Lower leg skin (tissue), 4 donors: Measurements from ENCODE around the gene POR. TPM values are rescaled to one million over a fixed set of nuclear protein-coding genes. Genes with fewer than 3 reads are reported as not detected.

ENCODE experiments used
- DNase-seq, 2 donors: peaks; one replicate each; pipeline ENCODE4 v3.0.0-alpha.2; 2019; ENCODE audit warnings: low spot score in 2 of 2
- H3K4me3 ChIP-seq: fragments of 200-600 bp; sonication (generic); 2 replicates; pipeline ENCODE4 v1.5.1; 2017; ENCODE audit warnings: mild to moderate bottlenecking, low read depth; ENCODE audit not compliant: poor library complexity, severe bottlenecking
- POLR2A ChIP-seq, 2 donors: fragments of 450-650 bp; IDR thresholded peaks; one replicate each; pipeline ENCODE4 v1.6.1; 2016 to 2017; ENCODE audit warnings: antibody characterized with exemption in 2 of 2, mild to moderate bottlenecking in 1 of 2, moderate library complexity in 1 of 2
- WGBS, 2 donors: methylation state at CpG; one replicate each; pipeline ENCODE4 v1.1.5; 2018; 5-methylcytosine and 5-hydroxymethylcytosine counted together
- intact Hi-C: fragments of 100-400 bp; cut with DNase I; formaldehyde crosslinking; loops from one replicate; pipeline ENCODE4 v1.15.0; 2023; ENCODE audit warnings: low total_unique reads
- total RNA-seq, 4 donors: library from RNA; depleted of rRNA; stranded (reverse); fragments of >200 nt; gene quantifications; one replicate each; pipeline ENCODE4 v1.1.0, GENCODE V29; 2016
- TF ChIP-seq, protein P1 (sequence below), 3 donors: fragments of 450-650 bp; IDR thresholded peaks; one replicate each; pipeline ENCODE4 v1.5.1; 2016; ENCODE audit warnings: antibody characterized with exemption in 3 of 3, mild to moderate bottlenecking in 3 of 3, moderate library complexity in 2 of 3

The POR gene
- total RNA-seq, 4 donors from 2014 or later, result 77.4 to 129 (median 97.0) TPM

DNA sequence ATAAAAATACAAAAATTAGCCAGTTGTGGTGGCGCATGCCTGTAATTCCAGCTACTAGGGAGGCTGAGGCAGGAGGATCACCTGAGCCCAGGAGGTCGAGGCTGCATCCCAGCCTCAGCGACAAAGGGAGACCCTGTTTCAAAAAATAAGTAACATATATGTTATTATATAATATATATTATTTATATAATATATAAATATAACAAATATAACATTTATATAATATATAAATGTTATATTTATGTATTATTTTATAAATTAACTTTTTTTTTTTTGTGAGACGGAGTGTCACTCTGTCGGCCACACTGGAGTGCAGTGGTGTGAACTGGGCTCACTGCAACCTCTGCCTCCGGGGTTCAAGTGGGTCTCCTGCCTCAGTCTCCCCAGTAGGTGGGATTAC lies 1.5 kb upstream of the POR start:
- TF ChIP-seq POLR2A (IDR thresholded peaks at IDR 0.05), result no peak
- TF ChIP-seq, protein P1, sequence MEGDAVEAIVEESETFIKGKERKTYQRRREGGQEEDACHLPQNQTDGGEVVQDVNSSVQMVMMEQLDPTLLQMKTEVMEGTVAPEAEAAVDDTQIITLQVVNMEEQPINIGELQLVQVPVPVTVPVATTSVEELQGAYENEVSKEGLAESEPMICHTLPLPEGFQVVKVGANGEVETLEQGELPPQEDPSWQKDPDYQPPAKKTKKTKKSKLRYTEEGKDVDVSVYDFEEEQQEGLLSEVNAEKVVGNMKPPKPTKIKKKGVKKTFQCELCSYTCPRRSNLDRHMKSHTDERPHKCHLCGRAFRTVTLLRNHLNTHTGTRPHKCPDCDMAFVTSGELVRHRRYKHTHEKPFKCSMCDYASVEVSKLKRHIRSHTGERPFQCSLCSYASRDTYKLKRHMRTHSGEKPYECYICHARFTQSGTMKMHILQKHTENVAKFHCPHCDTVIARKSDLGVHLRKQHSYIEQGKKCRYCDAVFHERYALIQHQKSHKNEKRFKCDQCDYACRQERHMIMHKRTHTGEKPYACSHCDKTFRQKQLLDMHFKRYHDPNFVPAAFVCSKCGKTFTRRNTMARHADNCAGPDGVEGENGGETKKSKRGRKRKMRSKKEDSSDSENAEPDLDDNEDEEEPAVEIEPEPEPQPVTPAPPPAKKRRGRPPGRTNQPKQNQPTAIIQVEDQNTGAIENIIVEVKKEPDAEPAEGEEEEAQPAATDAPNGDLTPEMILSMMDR (IDR thresholded peaks at IDR 0.05), result no peak
- intact Hi-C loops, result no loop called here
- no peak for DNase-seq
- 97% methylated on average over 6 of the region's 6 CpGs for WGBS, 2 donors
- no peak overlapping the region for H3K4me3 ChIP-seq

DNA sequence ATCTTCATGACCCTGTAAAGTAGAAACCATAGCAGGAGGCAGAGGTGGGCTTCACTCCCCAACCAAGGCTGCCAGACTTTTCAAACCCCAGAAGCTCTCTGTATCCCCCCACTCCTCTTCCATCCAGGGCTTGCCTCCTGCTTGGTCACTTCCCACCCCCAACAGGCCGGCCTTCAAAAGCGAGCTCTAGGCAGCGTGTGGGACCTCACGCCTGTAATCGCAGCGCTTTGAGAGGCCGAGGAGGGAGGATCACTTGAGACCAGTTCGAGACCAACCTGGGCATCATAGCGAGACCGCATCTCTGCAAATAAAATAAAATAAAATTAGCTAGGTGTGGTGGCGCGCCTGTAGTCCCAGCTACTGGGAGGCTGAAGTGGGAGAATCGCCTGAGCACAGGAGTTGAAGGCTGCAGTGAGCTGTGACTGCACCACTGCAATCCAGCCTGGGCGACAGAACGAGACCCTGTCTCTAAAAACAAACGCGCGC lies 743 bp upstream of the POR start:
- WGBS, 2 donors, result 25 to 33% methylated on average over 16 to 18 of the region's 18 CpGs
- peak overlapping the region; percentile 50 for H3K4me3 ChIP-seq
- TF ChIP-seq POLR2A (IDR thresholded peaks at IDR 0.05), result no peak
- intact Hi-C loops, result no loop called here
- DNase-seq, result no peak

DNA sequence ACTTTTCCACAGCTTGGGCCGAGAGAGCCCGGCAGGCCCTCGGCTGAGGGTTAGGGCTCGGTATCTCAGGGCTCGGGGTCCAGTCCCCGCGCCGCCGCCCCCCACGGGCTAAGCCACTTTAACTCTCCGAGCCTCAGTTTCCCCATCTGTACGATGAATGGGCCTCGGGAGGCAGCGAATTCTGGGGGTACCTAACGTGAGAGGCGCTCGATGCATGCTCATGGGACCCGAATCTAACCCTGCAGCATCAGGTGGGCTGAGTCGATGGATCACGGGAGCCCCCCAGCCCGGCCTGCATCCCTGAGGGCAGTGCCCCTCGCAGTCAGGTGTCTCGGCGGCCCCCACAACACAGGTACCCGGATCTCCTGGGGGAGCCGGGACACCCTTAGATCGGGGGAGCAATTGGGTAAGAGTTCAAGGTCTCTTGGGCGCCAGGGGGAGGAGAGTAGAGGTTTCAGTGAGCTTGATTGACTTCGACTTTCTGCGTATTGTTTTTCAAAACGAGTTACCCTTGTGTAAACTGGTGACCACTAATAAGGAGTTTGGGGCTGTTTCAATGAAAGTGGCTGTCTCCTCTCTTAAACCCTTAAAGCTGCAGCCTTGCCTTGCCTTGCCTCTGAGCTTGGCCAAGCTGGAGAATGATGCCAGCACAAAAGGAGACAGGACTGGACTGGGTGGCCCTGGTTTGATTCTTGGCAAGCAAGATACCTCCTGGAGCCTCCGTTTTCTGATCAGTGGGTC lies 631 bp downstream of the POR start:
- WGBS, 2 donors, result 1% methylated on average over 20 to 30 of the region's 32 CpGs
- DNase-seq, result peak in 1 of 2 donors; percentile 86
- intact Hi-C loops, result no loop called here
- H3K4me3 ChIP-seq, result peak overlapping the region; percentile 67
- TF ChIP-seq POLR2A (IDR thresholded peaks at IDR 0.05), result no peak
- TF ChIP-seq, protein P1 (IDR thresholded peaks at IDR 0.05), result no peak

DNA sequence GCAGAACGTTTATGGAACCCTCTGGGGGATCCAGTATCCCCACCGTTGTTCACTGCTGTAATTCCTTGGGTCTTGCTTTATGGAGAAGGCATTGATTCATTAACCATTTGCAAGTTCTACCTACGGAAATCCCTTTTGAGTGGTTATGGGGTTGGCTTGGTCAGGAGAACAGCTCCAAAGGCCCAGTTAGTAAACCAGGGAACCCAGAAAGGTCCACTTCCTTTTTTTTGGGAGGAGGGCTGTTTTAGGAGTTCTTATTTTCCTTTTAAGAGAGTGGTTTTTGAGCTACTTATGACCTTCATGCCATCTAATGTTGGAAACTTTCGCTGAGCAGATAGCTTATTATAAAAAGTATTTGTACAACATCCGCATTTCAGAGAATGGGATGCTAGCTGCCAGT lies 1.3 kb downstream of the POR start:
- TF ChIP-seq, protein P1 (IDR thresholded peaks at IDR 0.05), result no peak
- TF ChIP-seq POLR2A (IDR thresholded peaks at IDR 0.05), result no peak
- 50 to 54% methylated on average over 5 of the region's 5 CpGs for WGBS, 2 donors
- no peak overlapping the region for H3K4me3 ChIP-seq
- DNase-seq, result no peak
- intact Hi-C loops, result no loop called here

DNA sequence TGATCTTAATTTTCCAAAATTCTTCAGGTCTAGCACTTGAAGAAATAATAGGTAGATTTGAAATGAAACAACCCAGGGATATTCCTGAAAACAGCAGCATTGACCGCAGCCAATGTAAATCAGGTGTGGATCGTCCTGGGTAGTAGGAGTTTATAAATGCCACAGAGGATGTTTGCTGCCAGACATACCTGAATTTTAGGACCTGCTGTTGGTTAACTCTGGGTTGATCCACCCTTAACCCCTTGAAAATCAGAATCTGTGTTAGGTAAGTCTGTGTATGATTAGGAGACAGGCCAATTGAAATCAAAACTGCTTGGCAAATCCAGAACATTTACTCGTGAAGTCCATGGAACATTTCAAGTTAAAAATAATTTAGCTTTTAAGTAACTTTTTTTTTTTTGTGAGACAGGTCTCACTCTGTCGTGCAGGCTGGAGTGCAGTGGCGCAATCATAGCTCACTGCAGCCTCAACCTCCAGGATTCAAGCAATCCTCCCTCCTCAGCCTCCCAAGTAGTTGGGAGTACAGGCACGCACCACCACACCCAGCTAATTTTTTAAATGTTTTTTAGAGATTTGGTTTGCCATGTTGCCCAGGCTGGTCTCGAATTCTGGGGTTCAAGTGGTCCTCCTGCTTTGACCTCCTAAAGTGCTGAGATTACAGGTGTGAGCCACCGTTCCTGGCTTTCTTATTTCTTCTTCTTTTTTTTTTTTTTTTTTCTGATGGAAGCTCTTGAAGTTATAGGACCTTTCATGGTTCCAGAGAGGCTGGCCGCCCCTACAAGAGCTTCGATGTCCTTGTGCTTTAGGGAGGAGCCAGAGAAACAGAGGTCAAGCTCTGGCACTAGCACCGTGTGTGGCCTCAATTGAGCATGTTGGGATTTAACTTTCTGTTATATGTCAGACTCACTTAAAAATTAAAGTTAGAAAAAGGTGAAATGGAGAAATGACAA lies 2.0 kb downstream of the POR start:
- H3K4me3 ChIP-seq, result no peak overlapping the region
- no peak for DNase-seq
- WGBS, 2 donors, result 79 to 80% methylated on average over 11 of the region's 11 CpGs
- intact Hi-C loops, result no loop called here
- no peak for TF ChIP-seq POLR2A (IDR thresholded peaks at IDR 0.05)
- TF ChIP-seq, protein P1 (IDR thresholded peaks at IDR 0.05), result no peak
